ENCODE measurements around the gene LAG3.

GRCh38 chr12:6787309-6787708 is 15.0 kb downstream of the LAG3 start:
- no peak for TF ChIP-seq NFXL1 (IDR thresholded peaks at IDR 0.05; ENCODE audit: borderline replicate concordance)
- TF ChIP-seq CTCF (IDR thresholded peaks at IDR 0.05 in 2 of 3, conservative IDR thresholded peaks at IDR 0.05 in 1 of 3; ENCODE audit: control insufficient read depth in 2 of 3, extremely low read depth in 1 of 3, insufficient read depth in 1 of 3, low read depth in 3 of 3, low read length in 3 of 3): no peak
- no peak for TF ChIP-seq CHD2 (IDR thresholded peaks at IDR 0.05; ENCODE audit: borderline replicate concordance, low read depth, low read length)
- TF ChIP-seq HDAC6 (IDR thresholded peaks at IDR 0.05; ENCODE audit: unreplicated experiment): no peak
- no peak for TF ChIP-seq HCFC1 (IDR thresholded peaks at IDR 0.05; ENCODE audit: low read length)
- no peak for TF ChIP-seq ETV6 (conservative IDR thresholded peaks at IDR 0.05 in 1 of 2, IDR thresholded peaks at IDR 0.05 in 1 of 2; ENCODE audit: borderline replicate concordance in 1 of 2, low read depth in 1 of 2)
- TF ChIP-seq JUND (IDR thresholded peaks at IDR 0.05; ENCODE audit: low read depth, low read length): no peak
- no peak for TF ChIP-seq POLR2A (IDR thresholded peaks at IDR 0.05; ENCODE audit: low read depth, low read length)
- no peak for TF ChIP-seq MEF2A (IDR thresholded peaks at IDR 0.05; ENCODE audit: insufficient read depth, low read depth, low read length)
- no peak for TF ChIP-seq BCL3 (IDR thresholded peaks at IDR 0.05; ENCODE audit: borderline replicate concordance, insufficient read depth, low read depth, low read length, poor library complexity, severe bottlenecking)
- no peak for TF ChIP-seq EZH2 (IDR thresholded peaks at IDR 0.05; ENCODE audit: borderline replicate concordance, control insufficient read depth, low read depth, low read length)
- TF ChIP-seq MYC (IDR thresholded peaks at IDR 0.05; ENCODE audit: insufficient read depth, insufficient read length, insufficient replicate concordance, low read length, severe bottlenecking): no peak
- TF ChIP-seq CBX5 (IDR thresholded peaks at IDR 0.05; ENCODE audit: low read depth): no peak

Measured in GM12878 (cell line).